HG02852 (cell line): ENCODE measurements around the gene RNF144B.
"Not testable (repeated sequence)": the region's sequence is repeated elsewhere in the genome, so short reads cannot be mapped to it uniquely, and the experiment has no call there.

Source experiments
- ATAC-seq: cut with Tn5 transposase; IDR thresholded peaks from one replicate; pipeline ENCODE4 v1.9.1; 2021; ENCODE audit warnings: mild to moderate bottlenecking, moderate library complexity; ENCODE audit not compliant: unreplicated experiment

Gene RNF144B

DNA sequence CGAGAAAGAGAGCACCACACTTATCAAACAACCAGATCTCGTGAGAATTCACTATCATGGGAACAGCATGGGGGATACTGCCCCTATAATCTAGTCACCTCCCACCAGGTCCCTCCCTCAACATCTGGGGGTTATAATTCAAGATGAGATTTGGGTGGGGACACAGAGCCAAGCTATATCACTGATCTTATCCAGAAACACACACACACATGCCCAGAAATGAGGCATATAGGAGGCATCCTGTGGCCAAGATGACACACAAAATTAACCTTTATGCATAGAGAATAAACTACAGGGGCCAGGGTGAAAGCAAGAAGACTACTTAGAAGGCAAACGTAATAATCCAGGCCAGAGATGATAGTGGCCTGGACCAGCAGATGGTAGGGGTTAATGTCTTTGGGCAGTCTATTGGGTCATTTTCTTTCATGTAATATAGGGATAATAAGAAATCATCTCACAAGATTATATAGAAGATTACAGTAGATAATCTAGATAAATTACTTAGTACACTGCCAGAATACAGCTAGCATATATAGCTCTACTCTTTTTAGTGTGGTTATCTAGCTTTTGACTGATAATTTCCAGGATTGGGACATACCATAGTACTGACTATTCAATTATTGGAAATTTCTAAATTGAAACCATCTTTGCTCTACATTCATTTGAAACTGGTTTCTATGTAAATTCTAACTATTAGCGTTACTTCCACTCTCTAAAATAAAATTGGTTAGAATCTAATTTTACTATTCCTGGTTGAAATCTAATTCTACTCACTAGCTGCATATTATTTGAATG, 20.0 kb downstream of the RNF144B start:
- ATAC-seq, result no peak

DNA sequence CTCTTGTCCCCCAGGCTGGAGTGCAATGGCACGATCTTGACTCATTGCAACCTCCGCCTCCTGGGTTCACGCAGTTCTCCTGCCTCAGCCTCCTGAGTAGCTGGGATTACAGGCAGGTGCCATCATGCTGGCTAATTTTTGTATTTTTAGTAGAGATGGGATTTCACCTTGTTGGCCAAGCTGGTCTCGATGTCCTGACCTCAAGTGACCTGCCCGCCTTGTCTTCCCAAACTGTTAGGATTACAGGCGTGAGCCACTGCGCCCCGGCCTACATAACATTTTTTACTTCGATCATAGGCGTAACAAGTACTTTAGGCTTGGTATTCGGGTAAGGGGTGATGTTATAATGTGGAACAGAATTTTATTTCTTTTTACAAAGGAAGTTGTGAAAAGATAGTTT, 22.5 kb downstream of the RNF144B start:
- ATAC-seq, result not testable (repeated sequence)

GRCh38 chr6:18410412-18410811, 23.3 kb downstream of the RNF144B start:
- ATAC-seq, result no peak

DNA sequence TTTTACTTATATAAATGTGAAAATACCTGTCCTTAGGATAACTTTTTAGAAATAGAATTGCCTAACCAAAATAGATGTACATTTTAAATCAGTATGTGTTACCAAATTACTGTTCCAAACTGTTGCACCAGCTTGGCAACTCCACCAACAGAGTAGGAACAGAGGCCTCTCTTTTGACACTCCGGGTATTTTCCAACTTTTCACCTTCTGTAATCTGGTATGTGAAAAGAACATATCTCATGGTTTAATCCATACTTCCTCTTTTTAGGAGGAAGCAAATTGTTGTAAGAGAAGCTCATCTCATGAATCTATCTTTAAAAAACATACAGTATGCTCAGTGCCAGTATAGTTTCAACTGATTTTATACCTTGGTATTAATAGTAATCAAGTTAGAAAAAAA, 24.9 kb downstream of the RNF144B start:
- ATAC-seq, result no peak

GRCh38 chr6:18412644-18413043, 25.5 kb downstream of the RNF144B start:
- no peak for ATAC-seq

- ATAC-seq, result no peak
Observed at GRCh38 chr6:18413381-18413780, 26.2 kb downstream of the RNF144B start.

DNA sequence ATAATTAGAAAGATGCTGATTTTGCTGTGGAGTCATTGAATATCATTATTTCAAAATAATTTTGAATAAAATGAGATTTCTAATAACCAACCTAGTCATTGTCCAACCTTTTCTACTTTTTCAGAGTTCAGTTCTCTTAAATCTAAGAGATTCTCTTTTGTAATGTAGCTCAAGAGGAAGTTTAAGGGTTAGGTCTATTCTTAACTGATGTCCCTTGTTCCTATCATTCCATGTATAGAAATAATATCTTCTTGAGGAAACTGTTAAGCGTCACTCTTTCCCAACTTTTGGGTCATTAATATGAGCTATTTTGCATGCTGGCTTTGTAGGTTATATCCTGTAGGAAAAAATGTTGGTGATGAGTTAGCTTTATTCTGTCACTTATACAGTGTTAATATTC, 27.0 kb downstream of the RNF144B start:
- no peak for ATAC-seq

GRCh38 chr6:18415207-18415606, 28.1 kb downstream of the RNF144B start:
- ATAC-seq, result no peak

GRCh38 chr6:18415671-18416340, 28.7 kb downstream of the RNF144B start:
- no peak for ATAC-seq

DNA sequence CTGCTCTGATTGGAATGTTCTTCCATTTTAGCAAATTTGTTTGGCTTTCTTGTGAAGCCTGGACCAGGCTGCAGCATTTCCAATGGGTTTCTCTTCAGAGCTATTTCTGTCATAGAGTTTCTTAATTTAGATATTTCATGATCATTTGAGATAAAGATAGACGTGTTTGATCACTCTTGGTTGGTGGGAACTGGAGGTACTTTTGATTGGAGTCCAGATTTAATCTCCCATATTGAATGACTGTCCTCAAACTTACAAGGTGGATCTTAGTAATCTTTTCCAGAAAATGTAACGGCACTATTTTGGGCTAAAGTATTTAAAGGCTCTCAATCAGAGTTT, 29.2 kb downstream of the RNF144B start:
- ATAC-seq, result no peak

GRCh38 chr6:18420328-18420727, 33.2 kb downstream of the RNF144B start:
- no peak for ATAC-seq

- ATAC-seq, result no peak
Observed at GRCh38 chr6:18422136-18422535, 35.0 kb downstream of the RNF144B start.

- ATAC-seq, result no peak
Observed at GRCh38 chr6:18423426-18423825, 36.3 kb downstream of the RNF144B start.

DNA sequence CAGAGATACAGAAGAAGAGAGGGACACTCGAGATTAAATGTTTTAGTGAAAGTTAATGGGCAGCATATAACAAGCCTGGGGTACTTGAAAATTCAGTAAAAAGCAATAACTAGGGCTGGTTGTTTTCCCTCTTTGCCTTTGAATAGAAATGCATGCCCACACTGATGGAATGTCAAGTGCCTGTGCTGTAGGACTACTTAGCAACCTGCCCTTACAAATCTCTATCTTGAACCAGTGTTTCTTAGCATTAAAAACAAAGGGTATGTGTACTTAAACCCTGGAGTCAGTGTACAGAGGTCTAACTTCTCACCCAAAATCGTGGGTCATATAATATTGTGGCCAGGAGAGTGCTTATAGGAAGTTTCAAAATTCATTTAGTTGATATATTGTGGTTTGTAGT, 37.1 kb downstream of the RNF144B start:
- ATAC-seq, result no peak

GRCh38 chr6:18425218-18425617, 38.1 kb downstream of the RNF144B start:
- no peak for ATAC-seq

DNA sequence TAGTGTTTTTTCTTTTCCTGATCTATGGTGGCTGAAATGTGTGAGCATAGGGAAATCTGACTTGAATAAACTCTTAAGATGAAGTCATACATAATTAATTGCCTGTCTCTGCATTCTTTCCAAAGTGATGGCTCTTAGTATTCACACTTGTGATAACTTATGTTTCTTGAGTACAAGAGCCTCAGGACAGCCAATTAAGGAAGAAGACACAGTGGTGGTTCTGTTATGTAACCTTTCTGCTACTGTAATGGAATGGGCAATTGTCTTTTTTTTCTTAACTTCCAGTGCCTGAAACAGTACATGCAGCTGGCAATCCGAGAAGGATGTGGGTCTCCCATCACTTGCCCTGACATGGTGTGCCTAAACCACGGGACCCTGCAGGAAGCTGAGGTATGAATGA, 40.1 kb downstream of the RNF144B start:
- no peak for ATAC-seq

DNA sequence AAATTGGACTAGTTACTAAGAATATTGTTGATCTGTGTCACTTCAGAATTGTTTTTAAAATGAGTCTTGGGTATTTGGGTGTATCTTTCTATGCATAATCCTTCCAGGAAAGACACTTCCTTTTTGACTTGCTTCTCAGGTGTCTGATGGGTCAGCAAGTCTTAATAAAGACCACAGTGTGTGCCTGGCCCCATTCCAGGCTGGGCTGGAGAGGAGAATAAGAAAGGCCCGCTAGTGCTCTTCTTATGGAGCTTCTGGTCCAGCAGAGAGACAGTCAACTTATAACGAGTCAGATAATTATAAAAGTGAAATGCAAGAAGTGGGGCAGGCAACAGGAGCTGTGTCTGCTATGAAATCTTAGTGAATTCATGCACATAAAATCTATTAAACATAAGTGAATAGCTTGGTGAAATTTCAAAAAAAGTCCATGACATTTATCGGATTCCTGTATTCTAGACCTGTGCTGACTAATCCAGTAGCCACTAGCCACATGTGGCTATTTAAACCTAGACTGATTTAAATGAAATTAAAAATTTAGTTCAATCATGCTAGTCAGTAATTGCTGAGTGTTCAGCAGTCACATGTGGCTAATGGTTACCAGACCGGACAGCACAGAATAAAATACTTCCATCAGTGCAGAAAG, 42.6 kb downstream of the RNF144B start:
- ATAC-seq, result no peak

DNA sequence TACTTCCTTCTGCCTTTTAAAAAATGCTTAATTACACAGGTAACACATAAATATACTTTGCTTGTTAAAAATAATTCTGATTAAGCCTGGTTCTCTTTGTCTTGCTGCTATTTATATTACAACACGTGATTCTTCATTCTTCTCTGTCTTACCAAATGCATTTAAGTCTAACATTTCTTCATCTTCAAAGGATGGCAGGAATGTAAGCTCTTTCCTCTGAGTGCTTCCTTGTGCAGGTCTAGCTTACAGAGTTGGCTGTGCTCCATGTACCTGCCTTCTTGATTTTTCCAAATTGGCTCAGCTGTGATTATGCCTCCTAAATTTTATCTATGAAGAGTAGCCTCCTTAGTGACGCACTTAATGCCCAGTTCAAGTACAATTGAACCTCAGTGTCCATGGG, 44.4 kb downstream of the RNF144B start:
- ATAC-seq, result no peak

- no peak for ATAC-seq
Observed at GRCh38 chr6:18432180-18432579, 45.0 kb downstream of the RNF144B start.

- ATAC-seq, result no peak
Observed at GRCh38 chr6:18432619-18433018, 45.5 kb downstream of the RNF144B start.

DNA sequence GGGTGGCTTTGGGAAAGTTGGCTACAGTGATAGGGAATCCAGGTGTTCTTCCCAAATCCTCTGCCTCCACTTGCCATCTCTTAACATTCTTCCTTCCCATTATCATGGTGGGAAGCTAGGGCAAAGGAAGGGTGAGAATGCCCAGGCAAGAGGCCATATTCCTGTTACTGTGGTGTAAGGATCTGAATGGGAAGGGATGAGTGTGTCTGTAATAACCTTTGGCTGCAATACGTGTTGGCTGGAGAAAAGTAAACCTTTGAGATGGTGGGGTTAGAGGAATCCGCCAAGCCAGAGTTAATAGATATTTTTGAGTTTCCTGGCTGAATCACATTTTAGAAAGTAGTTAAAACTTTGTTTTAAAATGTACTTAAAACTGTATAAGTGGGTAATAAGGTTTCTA, 45.9 kb downstream of the RNF144B start:
- no peak for ATAC-seq

- no peak for ATAC-seq
Observed at GRCh38 chr6:18436341-18436740, 49.2 kb downstream of the RNF144B start.
